ENCODE results near the gene GRB14. TPM values are rescaled to one million over a fixed set of nuclear protein-coding genes. Genes with fewer than 3 reads are reported as not detected.

The GRB14 gene
- total RNA-seq, 1 donor from 2014 or later, result not detected

DNA sequence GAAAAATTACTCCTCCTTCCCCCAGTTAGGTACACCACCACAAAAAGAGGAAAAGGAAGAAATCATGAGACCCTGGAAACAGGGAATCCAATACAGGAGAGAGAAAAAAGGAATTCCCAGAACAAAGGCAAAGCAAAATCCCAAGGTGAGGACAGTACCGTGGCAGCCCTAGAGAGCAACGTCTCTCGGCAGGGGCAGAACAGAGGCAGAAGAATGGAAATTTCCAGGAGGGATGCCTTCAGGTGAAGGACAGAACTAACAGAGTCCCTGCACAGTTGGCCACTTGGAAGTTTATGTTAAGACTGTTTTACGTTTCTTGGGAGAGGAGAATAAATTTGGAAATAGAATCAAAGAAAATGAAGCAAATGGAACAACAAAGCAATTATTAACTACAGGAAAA lies 27.7 kb downstream of the GRB14 start:
- ChIA-PET POLR2A (no interaction called here), CTCF (no interaction called here)
- TF ChIP-seq, protein P1, sequence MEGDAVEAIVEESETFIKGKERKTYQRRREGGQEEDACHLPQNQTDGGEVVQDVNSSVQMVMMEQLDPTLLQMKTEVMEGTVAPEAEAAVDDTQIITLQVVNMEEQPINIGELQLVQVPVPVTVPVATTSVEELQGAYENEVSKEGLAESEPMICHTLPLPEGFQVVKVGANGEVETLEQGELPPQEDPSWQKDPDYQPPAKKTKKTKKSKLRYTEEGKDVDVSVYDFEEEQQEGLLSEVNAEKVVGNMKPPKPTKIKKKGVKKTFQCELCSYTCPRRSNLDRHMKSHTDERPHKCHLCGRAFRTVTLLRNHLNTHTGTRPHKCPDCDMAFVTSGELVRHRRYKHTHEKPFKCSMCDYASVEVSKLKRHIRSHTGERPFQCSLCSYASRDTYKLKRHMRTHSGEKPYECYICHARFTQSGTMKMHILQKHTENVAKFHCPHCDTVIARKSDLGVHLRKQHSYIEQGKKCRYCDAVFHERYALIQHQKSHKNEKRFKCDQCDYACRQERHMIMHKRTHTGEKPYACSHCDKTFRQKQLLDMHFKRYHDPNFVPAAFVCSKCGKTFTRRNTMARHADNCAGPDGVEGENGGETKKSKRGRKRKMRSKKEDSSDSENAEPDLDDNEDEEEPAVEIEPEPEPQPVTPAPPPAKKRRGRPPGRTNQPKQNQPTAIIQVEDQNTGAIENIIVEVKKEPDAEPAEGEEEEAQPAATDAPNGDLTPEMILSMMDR (IDR thresholded peaks at IDR 0.05), result no peak
- no peak overlapping the region for H3K4me3 Mint-ChIP-seq
- peaks cover 9% of the 10 kb centered on the region for H3K27me3 Mint-ChIP-seq
- no peak for DNase-seq
- no peaks in the 10 kb centered on the region for H3K4me1 Mint-ChIP-seq
- no peaks in the 10 kb centered on the region for H3K36me3 Mint-ChIP-seq (ENCODE audit: low read depth)
- no peak overlapping the region for H3K27ac Mint-ChIP-seq
- ATAC-seq (ENCODE audit: low read depth), result no peak
- intact Hi-C loops (cut with micrococcal nuclease), result loop anchor here (10.0 kb wide), 1 partner anchor 1429 kb away; no protein-coding TSS in a partner anchor
- H3K9me3 Mint-ChIP-seq, result peaks cover 10% of the 10 kb centered on the region

DNA sequence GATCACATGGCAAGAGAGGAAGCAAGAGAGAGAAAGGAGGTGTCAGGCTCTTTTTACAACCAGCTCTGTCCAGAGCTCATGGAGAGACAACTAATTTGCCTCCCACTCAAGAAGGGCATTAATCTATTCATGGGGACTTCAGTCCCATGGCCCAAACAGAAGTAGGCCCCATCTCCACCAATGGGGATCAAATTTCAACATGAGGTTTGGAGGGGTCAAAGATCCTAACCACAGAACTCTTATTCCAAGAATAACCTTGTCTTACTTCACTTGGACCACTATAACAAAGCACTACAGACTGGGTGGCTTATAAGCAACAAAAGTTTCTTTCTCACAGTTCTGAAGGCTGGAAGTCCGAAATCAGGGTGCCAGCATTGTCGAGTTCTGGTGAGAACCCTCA lies 31.8 kb downstream of the GRB14 start:
- H3K27ac Mint-ChIP-seq, result no peak overlapping the region
- ATAC-seq (ENCODE audit: low read depth) (no peak), DNase-seq (no peak)
- intact Hi-C loops (cut with micrococcal nuclease), result no loop called here
- CTCF ChIA-PET, result no interaction called here
- peaks cover 9% of the 10 kb centered on the region for H3K27me3 Mint-ChIP-seq
- peaks cover 10% of the 10 kb centered on the region for H3K9me3 Mint-ChIP-seq
- H3K36me3 Mint-ChIP-seq (ENCODE audit: low read depth), result no peaks in the 10 kb centered on the region
- no peak overlapping the region for H3K4me3 Mint-ChIP-seq
- TF ChIP-seq, protein P1 (IDR thresholded peaks at IDR 0.05), result no peak
- POLR2A ChIA-PET, result no interaction called here
- H3K4me1 Mint-ChIP-seq, result no peaks in the 10 kb centered on the region

DNA sequence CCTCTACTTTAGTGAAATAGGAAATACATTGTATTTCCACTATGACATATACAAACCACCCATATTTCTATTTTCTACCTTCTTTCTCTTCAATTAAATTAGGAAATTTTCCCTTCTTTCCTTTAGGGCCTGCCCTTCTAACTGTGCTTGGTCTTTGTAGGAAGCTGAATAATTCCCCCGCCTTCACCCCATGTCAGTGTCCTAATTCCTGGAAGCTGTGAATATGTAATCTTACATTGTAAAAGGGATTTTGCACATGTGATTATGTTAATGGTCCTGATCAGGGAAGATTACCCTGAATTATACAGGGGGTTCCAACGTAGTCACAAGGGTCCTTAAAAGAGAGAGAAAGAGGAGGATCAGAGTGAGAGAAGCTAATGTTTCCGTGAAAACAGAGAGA lies 40.2 kb downstream of the GRB14 start:
- H3K27me3 Mint-ChIP-seq, result peaks cover 3% of the 10 kb centered on the region
- no peaks in the 10 kb centered on the region for H3K4me1 Mint-ChIP-seq
- DNase-seq (no peak), ATAC-seq (ENCODE audit: low read depth) (no peak)
- TF ChIP-seq, protein P1 (IDR thresholded peaks at IDR 0.05), result no peak
- H3K4me3 Mint-ChIP-seq, result no peak overlapping the region
- no peaks in the 10 kb centered on the region for H3K36me3 Mint-ChIP-seq (ENCODE audit: low read depth)
- intact Hi-C loops (cut with micrococcal nuclease), result no loop called here
- no peak overlapping the region for H3K27ac Mint-ChIP-seq
- H3K9me3 Mint-ChIP-seq, result peaks cover 2% of the 10 kb centered on the region
- CTCF ChIA-PET, result no interaction called here
- POLR2A ChIA-PET, result no interaction called here

DNA sequence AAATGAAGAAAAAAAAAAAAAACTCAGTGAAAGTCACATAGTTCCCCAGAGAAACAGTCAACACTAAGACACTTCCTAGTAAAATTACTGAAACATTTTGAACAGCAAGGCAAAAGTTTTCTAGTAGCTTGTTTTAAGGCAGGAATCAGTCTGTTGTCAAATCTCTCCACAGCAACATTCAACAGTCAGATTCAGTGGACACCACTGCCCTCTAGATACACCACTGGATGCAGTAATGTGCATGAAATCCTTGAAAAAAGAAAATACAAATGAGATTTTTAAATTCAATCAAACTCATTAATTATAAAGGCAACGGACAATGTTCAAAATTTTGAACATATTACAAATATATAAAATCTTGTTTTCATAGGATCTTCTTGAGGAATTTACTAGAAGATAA lies 46.4 kb downstream of the GRB14 start:
- ChIA-PET POLR2A (no interaction called here), CTCF (interaction anchor here (0.7 kb wide), 1 partner anchor 146 kb away, joined by 3 read pairs; no protein-coding TSS in a partner anchor)
- Mint-ChIP-seq H3K27me3 (no peaks in the 10 kb centered on the region), H3K36me3 (ENCODE audit: low read depth) (no peaks in the 10 kb centered on the region), H3K9me3 (peaks cover 2% of the 10 kb centered on the region), H3K4me3 (no peak overlapping the region), H3K27ac (no peak overlapping the region), H3K4me1 (no peaks in the 10 kb centered on the region)
- DNase-seq (no peak), ATAC-seq (ENCODE audit: low read depth) (no peak)
- intact Hi-C loops (cut with micrococcal nuclease), result no loop called here
- TF ChIP-seq, protein P1 (IDR thresholded peaks at IDR 0.05), result no peak

DNA sequence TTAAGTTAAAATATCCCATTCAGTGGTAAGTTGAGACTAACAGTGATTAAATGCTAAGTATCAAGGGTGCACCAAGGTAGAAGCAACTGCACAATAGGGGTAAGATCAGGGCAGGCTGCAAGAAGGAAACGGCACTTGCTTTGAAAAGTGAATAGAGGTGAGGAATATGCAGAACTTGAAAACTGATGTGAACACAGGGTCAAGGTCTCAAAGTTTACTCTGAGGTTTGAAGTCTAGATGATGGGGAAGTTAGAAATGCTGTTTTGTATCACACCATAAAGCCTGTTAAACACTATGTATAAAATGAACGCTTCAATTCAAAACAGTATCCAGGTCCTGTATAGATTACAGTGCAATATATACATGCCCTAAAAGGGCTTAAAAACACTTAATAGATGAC lies 50.8 kb downstream of the GRB14 start:
- intact Hi-C loops (cut with micrococcal nuclease), result no loop called here

More for the DNA sequence above, 50.8 kb downstream of the GRB14 start:
- Mint-ChIP-seq H3K9me3 (no peaks in the 10 kb centered on the region), H3K27me3 (no peaks in the 10 kb centered on the region), H3K27ac (no peak overlapping the region), H3K4me1 (no peaks in the 10 kb centered on the region), H3K4me3 (no peak overlapping the region), H3K36me3 (ENCODE audit: low read depth) (no peaks in the 10 kb centered on the region)
- ChIA-PET POLR2A (no interaction called here), CTCF (no interaction called here)
- DNase-seq (no peak), ATAC-seq (ENCODE audit: low read depth) (no peak)
- TF ChIP-seq, protein P1 (IDR thresholded peaks at IDR 0.05), result no peak
